GM10266 (cell line): Measurements from ENCODE around the gene MPIG6B.

Experiments
- DNase-seq: peaks from one replicate; pipeline ENCODE4 v3.0.0; 2012; ENCODE audit errors: extremely low spot score
- TF ChIP-seq, protein P1 (sequence below): IDR thresholded peaks from 2 replicates; pipeline ENCODE4 v1.5.1; 2012; ENCODE audit warnings: mild to moderate bottlenecking, low read depth; ENCODE audit not compliant: control insufficient read depth, insufficient read depth; ENCODE audit errors: missing control alignments

The MPIG6B gene

DNA sequence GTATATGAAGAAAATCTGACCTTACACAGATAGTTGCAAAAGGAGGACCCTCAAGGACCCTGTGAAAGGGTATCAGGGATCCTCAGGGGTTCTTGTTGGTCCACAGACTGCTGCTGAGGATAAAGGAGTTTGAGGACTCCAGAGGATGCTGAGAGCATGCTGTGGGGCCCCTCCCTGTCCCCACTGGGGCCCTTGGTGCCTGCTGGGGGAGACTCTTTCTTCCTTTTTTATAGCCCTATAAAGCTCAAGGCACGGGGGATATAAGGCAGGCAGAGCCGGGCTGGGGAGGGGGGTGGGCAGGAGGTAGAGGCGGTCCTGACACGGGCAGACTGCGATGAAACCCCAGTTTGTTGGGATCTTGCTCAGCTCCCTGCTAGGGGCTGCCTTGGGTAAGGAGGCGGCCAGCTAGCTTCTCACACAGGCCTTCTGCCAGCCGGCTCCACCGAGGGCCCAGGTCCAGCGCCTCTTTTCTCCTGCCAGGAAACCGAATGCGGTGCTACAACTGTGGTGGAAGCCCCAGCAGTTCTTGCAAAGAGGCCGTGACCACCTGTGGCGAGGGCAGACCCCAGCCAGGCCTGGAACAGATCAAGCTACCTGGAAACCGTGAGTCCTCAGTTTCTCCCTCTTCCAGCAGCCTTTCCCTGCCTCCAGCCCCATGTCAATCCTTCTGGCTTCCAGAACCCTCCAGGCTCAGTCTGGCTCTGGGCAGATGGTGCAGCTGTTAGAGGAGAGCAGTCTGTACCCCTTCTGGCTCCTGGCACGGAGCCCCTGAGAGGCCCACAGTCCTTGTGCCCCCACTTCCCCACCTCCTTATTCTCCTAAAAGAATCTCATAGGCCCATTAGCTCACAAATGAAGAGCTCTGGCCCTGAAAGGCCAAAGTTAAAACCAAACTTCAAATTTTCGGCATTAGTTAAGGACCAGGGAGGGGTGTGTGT lies 7.9 kb upstream of the MPIG6B start, which contains the start of gene LY6G6D:
Gene LY6G6D, plus strand, starts transcription at position 327 of the 937 bp plus-strand sequence. Its CDS starts 8 bp downstream, at position 335.
- no peak for DNase-seq
- TF ChIP-seq, protein P1, sequence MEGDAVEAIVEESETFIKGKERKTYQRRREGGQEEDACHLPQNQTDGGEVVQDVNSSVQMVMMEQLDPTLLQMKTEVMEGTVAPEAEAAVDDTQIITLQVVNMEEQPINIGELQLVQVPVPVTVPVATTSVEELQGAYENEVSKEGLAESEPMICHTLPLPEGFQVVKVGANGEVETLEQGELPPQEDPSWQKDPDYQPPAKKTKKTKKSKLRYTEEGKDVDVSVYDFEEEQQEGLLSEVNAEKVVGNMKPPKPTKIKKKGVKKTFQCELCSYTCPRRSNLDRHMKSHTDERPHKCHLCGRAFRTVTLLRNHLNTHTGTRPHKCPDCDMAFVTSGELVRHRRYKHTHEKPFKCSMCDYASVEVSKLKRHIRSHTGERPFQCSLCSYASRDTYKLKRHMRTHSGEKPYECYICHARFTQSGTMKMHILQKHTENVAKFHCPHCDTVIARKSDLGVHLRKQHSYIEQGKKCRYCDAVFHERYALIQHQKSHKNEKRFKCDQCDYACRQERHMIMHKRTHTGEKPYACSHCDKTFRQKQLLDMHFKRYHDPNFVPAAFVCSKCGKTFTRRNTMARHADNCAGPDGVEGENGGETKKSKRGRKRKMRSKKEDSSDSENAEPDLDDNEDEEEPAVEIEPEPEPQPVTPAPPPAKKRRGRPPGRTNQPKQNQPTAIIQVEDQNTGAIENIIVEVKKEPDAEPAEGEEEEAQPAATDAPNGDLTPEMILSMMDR, result no peak

DNA sequence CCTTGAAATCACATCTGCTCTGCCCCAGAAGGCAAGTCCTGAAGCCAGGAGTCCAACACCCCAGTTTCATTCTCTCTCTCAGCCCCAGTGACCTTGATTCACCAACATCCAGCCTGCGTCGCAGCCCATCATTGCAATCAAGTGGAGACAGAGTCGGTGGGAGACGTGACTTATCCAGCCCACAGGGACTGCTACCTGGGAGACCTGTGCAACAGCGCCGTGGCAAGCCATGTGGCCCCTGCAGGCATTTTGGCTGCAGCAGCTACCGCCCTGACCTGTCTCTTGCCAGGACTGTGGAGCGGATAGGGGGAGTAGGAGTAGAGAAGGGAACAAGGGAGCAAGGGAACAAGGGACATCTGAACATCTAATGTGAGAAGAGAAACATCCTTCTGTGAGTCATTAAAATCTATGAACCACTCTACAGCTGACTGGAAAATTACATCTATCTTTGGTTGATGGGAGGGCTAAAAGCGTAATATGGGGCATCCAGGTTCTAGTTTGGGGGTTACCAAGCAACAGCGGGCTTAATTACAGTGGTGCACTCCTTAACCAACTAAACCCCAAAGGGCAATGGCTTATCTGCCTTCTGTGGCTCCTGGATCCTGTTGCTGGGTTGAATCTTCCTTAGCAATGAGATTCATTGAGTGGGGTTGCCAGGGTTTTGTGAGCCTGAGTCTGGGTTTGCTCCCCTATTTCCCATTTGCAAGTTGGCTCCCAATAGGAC lies 5.5 kb upstream of the MPIG6B start:
- TF ChIP-seq, protein P1, result no peak

DNA sequence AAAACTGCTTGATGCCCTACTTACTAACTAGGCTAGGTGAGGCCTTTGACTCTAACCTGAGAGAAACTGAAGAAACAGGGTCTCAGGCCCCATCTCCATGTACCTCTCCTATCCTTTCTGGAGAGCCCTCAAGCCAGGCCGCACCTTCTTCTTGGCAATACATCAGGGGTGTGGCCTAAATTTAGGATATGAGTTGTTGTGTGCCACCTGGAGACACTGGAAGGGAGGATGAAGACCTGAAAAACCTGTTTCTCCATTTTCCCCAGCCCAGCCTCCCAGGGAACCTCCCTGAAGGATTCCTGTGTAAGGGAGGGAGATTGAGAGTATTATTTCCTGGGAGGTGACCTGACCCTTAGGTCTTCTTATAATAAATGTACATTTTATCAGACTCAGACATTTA lies 4.9 kb upstream of the MPIG6B start:
- DNase-seq, result no peak
- TF ChIP-seq, protein P1, result no peak

More for the DNA sequence above, 5.5 kb upstream of the MPIG6B start:
- no peak for DNase-seq

DNA sequence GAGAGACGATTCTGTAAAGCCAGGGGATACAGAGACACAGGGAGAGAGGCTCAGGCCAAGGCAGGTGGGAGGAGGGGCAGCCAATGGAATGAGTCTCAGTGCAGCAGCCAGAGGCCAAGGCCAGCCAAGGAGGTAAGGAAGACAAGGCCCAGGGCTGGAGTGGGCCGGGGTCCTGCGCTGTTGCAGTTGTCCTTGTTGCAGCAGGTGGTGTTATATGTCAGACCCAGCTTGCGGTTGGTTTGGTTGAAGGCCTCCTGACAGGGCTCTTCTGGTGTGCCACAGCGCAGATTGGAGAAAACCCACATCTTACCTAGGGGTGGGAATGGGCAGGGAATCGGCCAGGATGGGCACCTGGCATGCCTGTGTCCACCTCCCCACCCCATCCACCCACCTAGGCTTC lies 4.2 kb upstream of the MPIG6B start:
- TF ChIP-seq, protein P1, result no peak
- no peak for DNase-seq

DNA sequence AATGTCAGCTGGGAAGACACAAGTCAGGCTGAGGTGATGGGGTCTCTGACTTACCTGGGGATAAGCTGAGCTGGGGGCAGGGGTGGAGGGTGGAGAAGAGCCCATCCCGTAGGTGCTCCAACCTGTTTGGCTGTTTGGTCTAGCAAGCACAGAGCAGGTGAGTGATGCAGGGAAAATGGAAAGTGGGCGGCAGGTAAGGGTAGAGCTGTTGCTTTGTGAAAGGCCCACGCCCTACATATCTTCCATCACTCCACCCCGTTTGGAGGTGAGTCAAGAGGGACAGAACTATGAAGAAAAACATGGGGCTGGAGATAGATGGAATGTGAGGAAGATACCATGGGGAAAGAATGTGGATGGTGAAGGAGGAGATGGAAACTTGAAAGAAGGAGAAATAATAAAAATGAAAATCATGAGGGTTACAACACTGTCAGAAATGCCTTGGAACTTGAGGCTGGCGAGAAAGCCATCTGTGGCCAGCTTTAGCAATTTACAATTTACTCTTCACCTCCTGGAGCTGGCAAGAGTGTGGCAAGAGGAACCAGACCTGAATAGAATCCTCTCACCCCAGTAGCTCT lies 2.9 kb upstream of the MPIG6B start:
- DNase-seq, result no peak
- TF ChIP-seq, protein P1, result no peak

DNA sequence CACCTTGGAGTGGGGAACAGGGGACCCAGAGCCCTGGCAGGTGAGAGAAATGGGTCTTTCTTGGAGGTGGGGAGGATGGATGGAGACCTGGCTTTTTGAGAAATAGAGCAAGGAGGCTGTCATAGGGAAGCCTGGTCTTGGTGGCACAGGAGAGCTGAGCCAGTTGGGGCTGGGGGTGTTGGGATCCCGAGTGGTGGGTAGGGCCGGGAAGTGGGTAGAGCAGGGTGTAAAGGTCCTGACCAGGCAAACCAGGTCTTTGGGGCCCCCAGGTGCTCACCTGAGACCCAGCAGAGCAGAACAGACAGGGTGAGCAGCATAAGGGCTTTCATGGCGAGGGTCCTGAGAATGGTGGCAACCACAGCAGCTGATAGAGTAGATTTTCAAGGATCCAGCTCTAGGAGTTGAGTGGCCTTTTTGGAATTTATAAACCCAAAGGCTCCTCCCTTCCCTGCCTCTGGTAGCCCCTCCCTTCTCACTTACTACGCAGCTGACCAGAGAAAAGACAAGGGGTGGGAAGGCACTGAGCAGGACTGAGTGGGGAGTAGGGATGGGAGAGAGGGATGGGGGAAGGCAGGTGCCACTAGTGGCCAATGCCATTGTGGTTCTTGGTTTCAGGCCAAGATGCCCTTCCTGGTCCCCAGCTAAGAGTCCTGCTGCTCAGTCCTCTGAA lies 1.7 kb upstream of the MPIG6B start, which contains the start of gene LY6G6C:
Gene LY6G6C, minus strand, starts transcription at position 396 of the 670 bp plus-strand sequence. Its CDS starts 67 bp downstream, at position 329.
- DNase-seq, result no peak

More for the DNA sequence above, 1.7 kb upstream of the MPIG6B start, which contains the start of gene LY6G6C:
- TF ChIP-seq, protein P1, result no peak
